ENCODE data around the gene TBCE. TPM values are rescaled to one million over a fixed set of nuclear protein-coding genes. Genes with fewer than 3 reads are reported as not detected.
"Not testable (repeated sequence)": the region's sequence is repeated elsewhere in the genome, so short reads cannot be mapped to it uniquely, and the experiment has no call there.

TBCE gene
- total and polyA plus RNA-seq, 9 donors, result 24.9 to 50.0 (median 40.1) TPM

DNA sequence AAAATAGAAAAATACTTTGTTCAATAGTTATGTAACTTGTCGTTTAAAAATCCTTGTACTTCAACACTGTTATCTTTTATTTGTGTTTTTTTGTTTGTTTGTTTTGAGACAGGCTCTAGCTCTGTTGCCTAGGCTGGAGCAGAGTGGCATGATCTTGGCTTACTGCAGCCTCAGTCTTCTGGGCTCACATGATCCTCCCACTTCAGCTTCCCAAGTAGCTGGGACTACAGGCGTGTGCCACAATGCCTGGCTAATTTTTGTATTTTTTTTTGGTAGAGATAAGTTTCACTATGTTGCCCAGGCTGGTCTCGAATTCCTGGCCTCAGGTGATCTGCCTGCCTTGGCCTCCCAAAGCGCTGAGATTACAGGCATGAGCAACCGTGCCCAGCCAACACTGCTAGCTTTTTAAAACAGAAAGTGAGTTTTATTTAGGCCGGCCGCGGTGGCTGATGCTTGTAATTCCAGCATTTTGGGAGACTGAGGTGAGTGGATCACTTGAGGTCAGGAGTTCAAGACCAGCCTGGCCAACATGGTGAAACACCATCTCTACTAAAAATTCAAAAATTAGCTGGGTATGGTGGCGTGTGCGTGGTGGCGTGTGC, 11.0 kb downstream of the TBCE start:
- not testable (repeated sequence) for H3K4me1 ChIP-seq (ENCODE audit: control insufficient read depth, insufficient read depth, low read length); H3K4me3 ChIP-seq (ENCODE audit: low read length); H3K27ac ChIP-seq (ENCODE audit: low read length); H3K27me3 ChIP-seq (ENCODE audit: control insufficient read depth, insufficient read depth, low read length); H3K9me3 ChIP-seq (replicated peaks; ENCODE audit: control insufficient read depth, low read depth, low read length); DNase-seq
- 97% methylated on average over 7 of the region's 11 CpGs for WGBS (ENCODE audit: insufficient coverage)
- H3K36me3 ChIP-seq (ENCODE audit: control insufficient read depth, insufficient read depth, low read length), result peaks cover 20% of the 10 kb centered on the region

DNA sequence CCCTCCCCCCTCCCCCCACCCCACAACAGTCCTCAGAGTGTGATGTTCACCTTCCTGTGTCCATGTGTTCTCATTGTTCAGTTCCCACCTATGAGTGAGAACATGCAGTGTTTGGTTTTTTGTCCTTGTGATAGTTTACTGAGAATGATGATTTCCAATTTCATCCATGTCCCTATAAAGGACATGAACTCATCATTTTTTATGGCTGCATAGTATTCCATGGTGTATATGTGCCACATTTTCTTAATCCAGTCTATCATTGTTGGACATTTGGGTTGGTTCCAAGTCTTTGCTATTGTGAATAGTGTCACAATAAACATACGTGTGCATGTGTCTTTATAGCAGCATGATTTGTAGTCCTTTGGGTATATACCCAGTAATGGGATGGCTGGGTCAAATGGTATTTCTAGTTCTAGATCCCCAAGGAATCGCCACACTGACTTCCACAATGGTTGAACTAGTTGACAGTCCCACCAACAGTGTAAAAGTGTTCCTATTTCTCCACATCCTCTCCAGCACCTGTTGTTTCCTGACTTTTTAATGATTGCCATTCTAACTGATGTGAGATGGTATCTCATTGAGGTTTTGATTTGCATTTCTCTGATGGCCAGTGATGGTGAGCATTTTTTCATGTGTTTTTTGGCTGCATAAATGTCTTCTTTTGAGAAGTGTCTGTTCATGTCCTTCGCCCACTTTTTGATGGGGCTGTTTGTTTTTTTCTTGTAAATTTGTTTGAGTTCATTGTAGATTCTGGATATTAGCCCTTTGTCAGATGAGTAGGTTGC, 14.9 kb downstream of the TBCE start:
- H3K4me3 ChIP-seq (ENCODE audit: low read length); H3K9me3 ChIP-seq (replicated peaks; ENCODE audit: control insufficient read depth, low read depth, low read length); H3K27ac ChIP-seq (ENCODE audit: low read length); H3K27me3 ChIP-seq (ENCODE audit: control insufficient read depth, insufficient read depth, low read length); H3K4me1 ChIP-seq (ENCODE audit: control insufficient read depth, insufficient read depth, low read length); DNase-seq: not testable (repeated sequence)
- H3K36me3 ChIP-seq (ENCODE audit: control insufficient read depth, insufficient read depth, low read length), result peaks cover 15% of the 10 kb centered on the region
- WGBS (ENCODE audit: insufficient coverage), result no CpG with 5 or more reads among the region's 3 CpGs

DNA sequence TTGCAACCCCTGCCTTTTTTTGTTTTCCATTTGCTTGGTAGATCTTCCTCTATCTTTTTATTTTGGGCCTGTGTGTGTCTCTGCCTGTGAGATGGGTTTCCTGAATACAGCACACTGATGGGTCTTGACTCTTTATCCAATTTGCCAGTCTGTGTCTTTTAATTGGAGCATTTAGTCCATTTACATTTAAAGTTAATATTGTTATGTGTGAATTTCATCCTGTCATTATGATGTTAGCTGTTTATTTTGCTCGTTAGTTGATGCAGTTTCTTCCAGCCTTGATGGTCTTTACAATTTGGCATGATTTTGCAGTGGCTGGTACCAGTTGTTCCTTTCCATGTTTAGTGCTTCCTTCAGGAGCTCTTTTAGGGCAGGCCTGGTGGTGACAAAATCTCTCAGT, 18.4 kb downstream of the TBCE start:
- not testable (repeated sequence) for H3K27me3 ChIP-seq (ENCODE audit: control insufficient read depth, insufficient read depth, low read length); H3K4me3 ChIP-seq (ENCODE audit: low read length); H3K9me3 ChIP-seq (replicated peaks; ENCODE audit: control insufficient read depth, low read depth, low read length); H3K27ac ChIP-seq (ENCODE audit: low read length); DNase-seq; H3K4me1 ChIP-seq (ENCODE audit: control insufficient read depth, insufficient read depth, low read length); H3K36me3 ChIP-seq (ENCODE audit: control insufficient read depth, insufficient read depth, low read length)
- no CpG with 5 or more reads among the region's 1 CpG for WGBS (ENCODE audit: insufficient coverage)

DNA sequence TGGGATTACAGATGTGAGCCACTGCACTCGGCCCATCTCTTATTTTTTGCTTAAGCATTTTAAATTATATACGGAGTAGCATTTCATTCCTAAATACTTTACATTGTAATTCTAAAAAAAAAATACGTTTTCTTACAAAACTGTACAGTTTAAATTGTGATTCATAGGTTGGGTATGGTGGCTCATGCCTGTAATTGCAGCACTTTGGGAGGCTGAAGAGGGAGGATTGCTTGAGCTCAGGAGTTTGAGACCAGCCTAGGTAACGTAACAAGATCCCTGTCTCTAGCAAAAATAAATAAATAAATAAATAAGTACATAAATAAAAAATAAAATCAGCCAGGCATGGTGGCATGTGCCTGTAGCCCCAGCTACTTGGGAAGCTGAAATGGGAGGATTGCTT, 24.6 kb downstream of the TBCE start:
- WGBS (ENCODE audit: insufficient coverage), result no CpG with 5 or more reads among the region's 4 CpGs
- H3K9me3 ChIP-seq (replicated peaks; ENCODE audit: control insufficient read depth, low read depth, low read length), result peaks cover 2% of the 10 kb centered on the region
- H3K4me1 ChIP-seq (ENCODE audit: control insufficient read depth, insufficient read depth, low read length), result no peaks in the 10 kb centered on the region
- H3K4me3 ChIP-seq (ENCODE audit: low read length), result no peak overlapping the region
- H3K36me3 ChIP-seq (ENCODE audit: control insufficient read depth, insufficient read depth, low read length), result no peaks in the 10 kb centered on the region
- H3K27me3 ChIP-seq (ENCODE audit: control insufficient read depth, insufficient read depth, low read length), result no peaks in the 10 kb centered on the region
- no peak for DNase-seq
- H3K27ac ChIP-seq (ENCODE audit: low read length), result no peak overlapping the region

DNA sequence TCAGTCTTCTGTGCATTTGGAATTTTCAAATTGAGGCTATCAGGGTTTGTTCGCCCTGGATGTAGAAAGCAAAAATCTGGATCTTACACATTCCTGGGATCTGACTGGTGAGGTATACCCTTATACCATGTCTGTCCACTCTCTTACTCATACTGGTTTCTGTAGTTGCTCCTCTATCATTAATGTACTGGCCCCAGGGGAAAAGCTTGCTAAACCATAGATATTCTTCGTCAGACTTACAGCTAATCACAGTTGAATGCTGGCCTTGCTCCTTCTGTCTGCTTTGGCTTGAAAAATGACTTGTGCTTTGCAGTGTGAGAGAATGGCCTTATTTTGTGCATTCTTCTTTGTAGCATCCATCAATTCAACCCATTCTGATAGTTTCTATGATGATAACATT, 30.5 kb downstream of the TBCE start:
- H3K27ac ChIP-seq (ENCODE audit: low read length), result no peak overlapping the region
- no peak for DNase-seq
- no peaks in the 10 kb centered on the region for H3K4me1 ChIP-seq (ENCODE audit: control insufficient read depth, insufficient read depth, low read length)
- no CpG with 5 or more reads among the region's 2 CpGs for WGBS (ENCODE audit: insufficient coverage)
- H3K36me3 ChIP-seq (ENCODE audit: control insufficient read depth, insufficient read depth, low read length), result peaks cover 6% of the 10 kb centered on the region
- H3K9me3 ChIP-seq (replicated peaks; ENCODE audit: control insufficient read depth, low read depth, low read length), result no peaks in the 10 kb centered on the region
- no peaks in the 10 kb centered on the region for H3K27me3 ChIP-seq (ENCODE audit: control insufficient read depth, insufficient read depth, low read length)
- no peak overlapping the region for H3K4me3 ChIP-seq (ENCODE audit: low read length)

DNA sequence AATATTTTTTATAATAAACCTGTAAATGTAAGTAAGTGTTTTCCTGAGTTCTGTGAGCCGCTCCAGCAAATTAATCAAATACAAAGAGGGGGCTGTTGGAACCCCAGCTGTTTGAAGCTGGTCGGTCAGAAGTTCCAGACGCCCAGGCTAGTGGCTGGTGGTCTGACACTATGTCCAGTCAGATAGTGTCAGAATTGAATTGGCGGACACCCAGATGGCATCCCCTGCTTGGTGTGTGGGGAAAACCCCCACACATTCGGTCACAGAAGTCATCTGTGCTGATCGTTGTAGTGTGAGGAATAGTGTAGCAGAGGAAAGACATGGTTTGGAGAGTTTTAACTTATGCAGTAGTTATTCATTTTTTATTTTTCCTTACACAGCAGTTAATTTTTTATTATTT, 32.4 kb downstream of the TBCE start:
- no peaks in the 10 kb centered on the region for H3K4me1 ChIP-seq (ENCODE audit: control insufficient read depth, insufficient read depth, low read length)
- no peak overlapping the region for H3K4me3 ChIP-seq (ENCODE audit: low read length)
- no peak overlapping the region for H3K27ac ChIP-seq (ENCODE audit: low read length)
- peaks cover 9% of the 10 kb centered on the region for H3K36me3 ChIP-seq (ENCODE audit: control insufficient read depth, insufficient read depth, low read length)
- no peaks in the 10 kb centered on the region for H3K9me3 ChIP-seq (replicated peaks; ENCODE audit: control insufficient read depth, low read depth, low read length)
- 100% methylated on average over 1 of the region's 6 CpGs for WGBS (ENCODE audit: insufficient coverage)
- no peaks in the 10 kb centered on the region for H3K27me3 ChIP-seq (ENCODE audit: control insufficient read depth, insufficient read depth, low read length)
- no peak for DNase-seq

DNA sequence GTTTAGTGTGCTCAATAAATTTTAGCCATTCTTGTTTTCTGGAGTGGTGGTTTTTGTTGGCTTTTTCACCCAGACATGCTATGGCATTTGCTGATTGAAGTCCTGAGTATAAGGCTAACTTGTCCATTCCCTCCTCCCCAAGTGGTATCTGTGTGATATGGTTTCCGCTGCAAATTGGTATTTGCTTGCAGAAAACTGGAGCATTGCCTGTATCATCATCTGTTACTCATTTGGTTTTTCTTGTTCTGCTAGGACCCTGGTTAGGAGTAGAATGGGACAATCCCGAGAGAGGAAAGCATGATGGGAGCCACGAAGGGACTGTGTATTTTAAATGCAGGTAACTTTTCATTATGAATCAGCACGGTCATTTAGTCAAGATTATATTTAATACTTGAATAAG, 34.0 kb downstream of the TBCE start:
- Histone ChIP-seq H3K4me3 (ENCODE audit: low read length) (no peak overlapping the region), H3K9me3 (replicated peaks; ENCODE audit: control insufficient read depth, low read depth, low read length) (no peaks in the 10 kb centered on the region), H3K4me1 (ENCODE audit: control insufficient read depth, insufficient read depth, low read length) (no peaks in the 10 kb centered on the region), H3K27ac (ENCODE audit: low read length) (no peak overlapping the region), H3K36me3 (ENCODE audit: control insufficient read depth, insufficient read depth, low read length) (peaks cover 9% of the 10 kb centered on the region), H3K27me3 (ENCODE audit: control insufficient read depth, insufficient read depth, low read length) (no peaks in the 10 kb centered on the region)
- no CpG with 5 or more reads among the region's 4 CpGs for WGBS (ENCODE audit: insufficient coverage)
- peak; percentile 29 for DNase-seq

DNA sequence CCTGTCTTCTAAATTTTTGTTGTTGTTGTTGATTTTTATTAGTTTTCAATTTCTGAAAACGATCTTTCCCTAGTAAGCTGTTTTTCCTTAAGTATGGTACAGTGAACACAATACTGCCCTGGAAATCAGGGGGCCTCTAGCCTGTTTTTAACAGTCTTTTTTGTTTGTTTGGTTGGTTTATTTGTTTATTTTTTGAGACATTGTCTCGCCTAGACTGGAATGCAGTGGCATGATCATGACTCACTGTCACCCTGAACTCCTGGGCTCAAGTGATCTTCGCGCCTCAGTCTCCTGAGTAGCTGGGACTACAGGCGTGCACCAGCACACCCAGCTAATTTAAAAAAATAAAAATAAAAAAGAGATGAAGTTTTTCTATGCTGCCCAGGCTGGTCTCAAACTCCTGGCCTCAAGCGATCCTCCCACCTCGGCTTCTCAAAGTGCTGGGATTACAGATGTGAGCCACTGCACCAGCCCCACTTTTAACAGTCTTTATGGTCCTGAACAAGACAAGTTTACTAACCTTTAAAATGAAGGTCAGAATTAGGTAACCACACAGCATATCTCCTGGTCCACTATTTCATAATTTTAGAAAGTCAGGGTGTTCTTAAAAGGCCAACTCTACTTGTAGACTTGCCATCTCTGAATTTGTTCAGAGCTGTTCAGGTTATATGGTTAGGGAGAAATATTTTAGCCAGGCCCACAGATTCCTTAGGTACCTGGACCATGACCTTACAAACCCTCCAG, 35.4 kb downstream of the TBCE start:
- H3K27ac ChIP-seq (ENCODE audit: low read length), result no peak overlapping the region
- WGBS (ENCODE audit: insufficient coverage), result 90% methylated on average over 2 of the region's 7 CpGs
- no peaks in the 10 kb centered on the region for H3K9me3 ChIP-seq (replicated peaks; ENCODE audit: control insufficient read depth, low read depth, low read length)
- no peak for DNase-seq
- H3K36me3 ChIP-seq (ENCODE audit: control insufficient read depth, insufficient read depth, low read length), result peaks cover 9% of the 10 kb centered on the region
- H3K27me3 ChIP-seq (ENCODE audit: control insufficient read depth, insufficient read depth, low read length), result no peaks in the 10 kb centered on the region
- H3K4me1 ChIP-seq (ENCODE audit: control insufficient read depth, insufficient read depth, low read length), result peaks cover 8% of the 10 kb centered on the region
- H3K4me3 ChIP-seq (ENCODE audit: low read length), result no peak overlapping the region

DNA sequence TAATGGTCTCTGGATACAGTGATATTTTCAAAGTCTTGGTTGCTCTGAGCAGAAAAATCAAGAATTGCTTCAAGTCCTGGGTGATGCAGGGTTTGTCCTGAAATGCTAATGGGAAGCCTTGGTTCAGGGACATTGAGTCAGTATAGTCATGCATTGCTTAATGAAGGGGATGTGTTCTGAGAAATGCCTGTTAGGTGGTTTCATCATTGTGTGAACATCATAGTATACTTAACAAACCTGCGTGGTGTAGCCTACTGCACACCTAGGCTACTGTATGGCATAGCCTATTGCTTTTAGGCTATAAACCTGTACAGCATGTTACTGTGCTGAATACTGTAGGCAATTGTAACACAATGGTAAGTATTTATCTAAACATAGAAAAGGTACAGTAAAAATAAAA, 36.4 kb downstream of the TBCE start:
- H3K36me3 ChIP-seq (ENCODE audit: control insufficient read depth, insufficient read depth, low read length), result peaks cover 9% of the 10 kb centered on the region
- no peak overlapping the region for H3K27ac ChIP-seq (ENCODE audit: low read length)
- peaks cover 8% of the 10 kb centered on the region for H3K4me1 ChIP-seq (ENCODE audit: control insufficient read depth, insufficient read depth, low read length)
- DNase-seq, result no peak
- no peaks in the 10 kb centered on the region for H3K27me3 ChIP-seq (ENCODE audit: control insufficient read depth, insufficient read depth, low read length)
- no peak overlapping the region for H3K4me3 ChIP-seq (ENCODE audit: low read length)
- H3K9me3 ChIP-seq (replicated peaks; ENCODE audit: control insufficient read depth, low read depth, low read length), result no peaks in the 10 kb centered on the region
- no CpG with 5 or more reads among the region's 1 CpG for WGBS (ENCODE audit: insufficient coverage)

DNA sequence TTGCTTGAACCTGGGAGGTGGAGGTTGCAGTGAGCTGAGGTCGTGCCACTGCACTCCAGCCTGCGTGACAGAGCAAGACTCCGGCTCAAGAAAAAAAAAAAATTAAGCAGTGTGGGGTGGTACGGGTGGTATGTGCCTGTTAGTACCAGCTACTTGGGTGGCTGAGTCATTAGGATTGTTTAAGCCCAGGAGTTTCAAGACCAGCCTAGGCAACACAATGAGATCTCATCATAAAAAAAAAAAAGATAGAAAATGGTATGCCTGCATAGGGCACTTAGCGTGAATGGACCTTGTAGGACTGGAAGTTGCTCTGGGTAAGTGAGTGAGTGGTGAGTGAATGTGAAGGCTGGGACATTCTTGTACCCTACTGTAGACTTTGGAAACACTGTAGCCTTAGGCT, 37.0 kb downstream of the TBCE start:
- DNase-seq, result no peak
- H3K9me3 ChIP-seq (replicated peaks; ENCODE audit: control insufficient read depth, low read depth, low read length), result no peaks in the 10 kb centered on the region
- H3K27me3 ChIP-seq (ENCODE audit: control insufficient read depth, insufficient read depth, low read length), result no peaks in the 10 kb centered on the region
- no peak overlapping the region for H3K27ac ChIP-seq (ENCODE audit: low read length)
- no peak overlapping the region for H3K4me3 ChIP-seq (ENCODE audit: low read length)
- WGBS (ENCODE audit: insufficient coverage), result 97% methylated on average over 3 of the region's 5 CpGs
- H3K36me3 ChIP-seq (ENCODE audit: control insufficient read depth, insufficient read depth, low read length), result peaks cover 9% of the 10 kb centered on the region
- peaks cover 8% of the 10 kb centered on the region for H3K4me1 ChIP-seq (ENCODE audit: control insufficient read depth, insufficient read depth, low read length)

All from muscle of leg (tissue), 11 donors.